ENCODE data around the gene LTK.

Gene LTK

DNA sequence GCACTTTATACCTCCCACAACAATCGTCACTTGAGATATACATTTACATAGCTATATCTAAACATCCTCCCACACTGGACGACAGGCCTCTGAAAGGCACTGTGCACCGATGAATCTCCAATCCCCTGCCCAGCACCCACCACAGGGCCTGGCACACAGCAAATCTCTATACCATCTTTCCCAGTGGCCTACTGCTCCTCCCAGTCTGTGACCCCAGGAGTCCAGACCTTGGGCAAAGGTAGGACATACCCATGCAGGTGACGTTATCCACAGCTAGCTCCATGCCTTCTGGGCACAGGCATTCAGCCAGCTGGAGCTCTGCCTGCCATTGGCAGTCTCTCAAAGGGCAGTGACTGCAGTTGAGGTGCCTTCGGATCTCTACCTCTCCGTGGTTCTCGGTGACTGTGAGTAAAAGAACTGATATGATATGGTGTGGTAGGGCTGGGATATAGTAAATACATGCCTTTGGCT lies 5.8 kb downstream of the LTK start:
- Histone ChIP-seq H3K4me1 (ENCODE audit: control insufficient read depth, insufficient read depth, low read length) (peaks cover 10% of the 10 kb centered on the region), H3K27ac (ENCODE audit: low read length) (no peak overlapping the region), H3K4me3 (ENCODE audit: low read length in 2 of 2) (no peak overlapping the region), H3K9me3 (ENCODE audit: control insufficient read depth in 2 of 2, low read length in 2 of 2) (no peaks in the 10 kb centered on the region), H3K27me3 (ENCODE audit: control insufficient read depth in 1 of 2, insufficient read depth in 2 of 2, low read length in 2 of 2) (peaks cover 19 to 38% of the 10 kb centered on the region in 2 donors), H3K36me3 (ENCODE audit: control insufficient read depth in 2 of 2, insufficient read depth in 2 of 2, low read length in 2 of 2) (no peaks in the 10 kb centered on the region), H3K9ac (ENCODE audit: low read length in 2 of 2) (no peak overlapping the region)

DNA sequence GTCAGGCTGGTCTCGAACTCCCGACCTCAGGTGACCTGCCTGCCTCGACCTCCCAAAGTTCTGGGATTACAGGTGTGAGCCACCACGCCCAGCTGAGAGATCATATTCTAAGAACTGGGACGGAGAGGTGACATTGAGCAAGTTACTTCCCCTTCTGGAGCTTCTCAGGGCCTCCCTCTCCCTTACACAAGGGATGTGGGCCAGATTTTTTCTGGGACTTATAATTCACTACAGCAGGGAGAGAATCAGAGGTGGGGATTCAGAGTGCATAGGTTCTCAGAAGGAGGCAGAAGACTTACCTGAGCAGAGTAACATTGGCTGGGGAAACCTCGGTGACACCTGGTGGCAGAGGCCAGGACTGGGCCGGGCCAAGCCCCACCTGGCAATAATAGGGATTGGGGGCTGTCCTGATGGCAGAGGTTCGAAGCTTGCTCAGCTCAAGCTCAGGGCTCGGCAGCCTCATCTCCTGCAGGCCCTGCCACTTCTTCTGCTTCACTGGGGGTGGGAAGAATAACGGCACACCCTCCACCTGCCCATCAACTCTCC lies 6.8 kb downstream of the LTK start:
- no peak overlapping the region for H3K9ac ChIP-seq (ENCODE audit: low read length in 2 of 2)
- H3K27ac ChIP-seq (ENCODE audit: low read length) = no peak overlapping the region
- H3K9me3 ChIP-seq (ENCODE audit: control insufficient read depth in 2 of 2, low read length in 2 of 2) = no peaks in the 10 kb centered on the region
- peaks cover 18 to 38% of the 10 kb centered on the region in 2 donors for H3K27me3 ChIP-seq (ENCODE audit: control insufficient read depth in 1 of 2, insufficient read depth in 2 of 2, low read length in 2 of 2)
- no peaks in the 10 kb centered on the region for H3K36me3 ChIP-seq (ENCODE audit: control insufficient read depth in 2 of 2, insufficient read depth in 2 of 2, low read length in 2 of 2)
- H3K4me3 ChIP-seq (ENCODE audit: low read length in 2 of 2) = no peak overlapping the region
- peaks cover 9% of the 10 kb centered on the region for H3K4me1 ChIP-seq (ENCODE audit: control insufficient read depth, insufficient read depth, low read length)

DNA sequence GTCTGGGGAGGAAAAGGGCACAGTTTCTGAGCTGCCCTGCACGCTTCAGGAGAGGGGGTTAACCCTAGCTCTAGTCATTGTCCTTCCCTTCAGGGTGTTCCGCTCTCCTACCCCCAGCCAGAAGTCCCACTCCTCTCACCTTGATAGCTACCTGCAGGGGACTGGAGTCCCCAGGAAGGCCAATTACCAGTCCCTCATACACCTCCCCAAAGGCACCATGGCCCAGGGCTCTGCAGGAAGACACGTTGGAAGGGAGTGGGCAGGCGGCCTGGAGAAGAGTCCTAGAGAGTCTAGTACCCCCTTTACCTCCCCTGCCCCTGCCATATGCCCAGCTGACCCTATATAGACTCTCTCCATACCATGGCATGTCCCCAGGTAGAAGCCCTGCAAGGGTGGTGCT lies 7.9 kb downstream of the LTK start:
- no peak overlapping the region for H3K27ac ChIP-seq (ENCODE audit: low read length)
- H3K9me3 ChIP-seq (ENCODE audit: control insufficient read depth in 2 of 2, low read length in 2 of 2) = no peaks in the 10 kb centered on the region
- peaks cover 25 to 36% of the 10 kb centered on the region in 2 donors for H3K27me3 ChIP-seq (ENCODE audit: control insufficient read depth in 1 of 2, insufficient read depth in 2 of 2, low read length in 2 of 2)
- no peaks in the 10 kb centered on the region for H3K36me3 ChIP-seq (ENCODE audit: control insufficient read depth in 2 of 2, insufficient read depth in 2 of 2, low read length in 2 of 2)
- H3K4me1 ChIP-seq (ENCODE audit: control insufficient read depth, insufficient read depth, low read length) = peaks cover 15% of the 10 kb centered on the region
- no peak overlapping the region for H3K9ac ChIP-seq (ENCODE audit: low read length in 2 of 2)
- no peak overlapping the region for H3K4me3 ChIP-seq (ENCODE audit: low read length in 2 of 2)

DNA sequence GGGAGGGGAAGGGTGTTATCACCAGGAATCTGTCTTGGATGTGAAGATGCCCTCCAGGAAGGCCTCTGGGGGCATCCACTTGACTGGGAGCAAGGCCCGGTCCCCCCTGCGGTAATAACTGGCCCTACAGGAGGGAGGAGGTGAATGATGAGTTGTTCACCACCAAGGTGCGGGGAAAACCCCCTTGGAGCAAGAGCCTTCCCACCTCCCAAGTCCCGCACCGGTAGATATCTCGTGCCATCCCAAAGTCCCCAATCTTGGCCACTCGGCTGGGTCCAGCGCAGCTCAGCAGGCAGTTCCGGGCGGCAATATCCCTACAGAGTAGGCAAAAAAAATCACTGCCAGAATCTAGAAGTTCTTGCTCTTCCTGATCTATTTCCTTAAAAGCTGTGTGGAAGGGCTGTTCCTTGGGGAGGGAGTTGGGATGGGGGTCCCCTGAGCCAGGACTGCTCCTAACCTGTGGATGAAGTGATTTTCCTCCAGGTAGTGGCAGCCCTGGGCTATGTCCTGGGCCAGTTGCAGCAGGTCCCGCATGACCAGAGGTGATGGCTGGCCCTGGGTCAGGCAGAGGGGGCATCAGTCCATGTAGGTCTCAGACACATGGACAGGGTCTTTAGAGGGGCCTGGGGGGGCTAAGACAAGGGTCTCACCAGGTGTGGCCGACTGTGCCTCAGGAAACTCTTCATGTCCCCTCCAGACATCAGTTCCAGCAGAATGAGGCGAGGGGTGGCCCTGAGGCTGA lies 8.7 kb downstream of the LTK start:
- Histone ChIP-seq H3K27ac (ENCODE audit: low read length) (no peak overlapping the region), H3K4me1 (ENCODE audit: control insufficient read depth, insufficient read depth, low read length) (peaks cover 15% of the 10 kb centered on the region), H3K9me3 (ENCODE audit: control insufficient read depth in 2 of 2, low read length in 2 of 2) (no peaks in the 10 kb centered on the region), H3K36me3 (ENCODE audit: control insufficient read depth in 2 of 2, insufficient read depth in 2 of 2, low read length in 2 of 2) (no peaks in the 10 kb centered on the region), H3K4me3 (ENCODE audit: low read length in 2 of 2) (no peak overlapping the region), H3K27me3 (ENCODE audit: control insufficient read depth in 1 of 2, insufficient read depth in 2 of 2, low read length in 2 of 2) (peaks cover 27 to 38% of the 10 kb centered on the region in 2 donors), H3K9ac (ENCODE audit: low read length in 2 of 2) (no peak overlapping the region)

DNA sequence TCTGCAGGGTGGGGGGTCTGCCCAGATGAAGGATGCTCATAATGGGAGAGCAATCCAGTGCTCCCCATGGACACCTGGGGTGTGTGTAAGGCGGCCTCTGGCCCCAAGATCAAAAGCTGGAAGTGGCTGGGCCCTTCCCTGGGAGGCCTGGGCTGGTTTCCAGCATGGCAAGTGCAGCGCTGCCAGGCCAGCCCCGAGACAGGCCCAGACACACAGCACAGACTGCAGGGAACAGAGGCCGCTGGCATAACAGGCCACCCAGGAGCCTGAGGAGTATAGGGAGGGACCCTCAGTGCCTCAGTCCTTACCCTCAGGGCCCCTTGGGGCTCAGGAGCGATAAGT lies 10.0 kb downstream of the LTK start:
- Histone ChIP-seq H3K36me3 (ENCODE audit: control insufficient read depth in 2 of 2, insufficient read depth in 2 of 2, low read length in 2 of 2) (no peaks in the 10 kb centered on the region), H3K27ac (ENCODE audit: low read length) (no peak overlapping the region), H3K9me3 (ENCODE audit: control insufficient read depth in 2 of 2, low read length in 2 of 2) (no peaks in the 10 kb centered on the region), H3K4me1 (ENCODE audit: control insufficient read depth, insufficient read depth, low read length) (peaks cover 15% of the 10 kb centered on the region), H3K4me3 (ENCODE audit: low read length in 2 of 2) (no peak overlapping the region), H3K27me3 (ENCODE audit: control insufficient read depth in 1 of 2, insufficient read depth in 2 of 2, low read length in 2 of 2) (peaks cover 30 to 41% of the 10 kb centered on the region in 2 donors), H3K9ac (ENCODE audit: low read length in 2 of 2) (no peak overlapping the region)

DNA sequence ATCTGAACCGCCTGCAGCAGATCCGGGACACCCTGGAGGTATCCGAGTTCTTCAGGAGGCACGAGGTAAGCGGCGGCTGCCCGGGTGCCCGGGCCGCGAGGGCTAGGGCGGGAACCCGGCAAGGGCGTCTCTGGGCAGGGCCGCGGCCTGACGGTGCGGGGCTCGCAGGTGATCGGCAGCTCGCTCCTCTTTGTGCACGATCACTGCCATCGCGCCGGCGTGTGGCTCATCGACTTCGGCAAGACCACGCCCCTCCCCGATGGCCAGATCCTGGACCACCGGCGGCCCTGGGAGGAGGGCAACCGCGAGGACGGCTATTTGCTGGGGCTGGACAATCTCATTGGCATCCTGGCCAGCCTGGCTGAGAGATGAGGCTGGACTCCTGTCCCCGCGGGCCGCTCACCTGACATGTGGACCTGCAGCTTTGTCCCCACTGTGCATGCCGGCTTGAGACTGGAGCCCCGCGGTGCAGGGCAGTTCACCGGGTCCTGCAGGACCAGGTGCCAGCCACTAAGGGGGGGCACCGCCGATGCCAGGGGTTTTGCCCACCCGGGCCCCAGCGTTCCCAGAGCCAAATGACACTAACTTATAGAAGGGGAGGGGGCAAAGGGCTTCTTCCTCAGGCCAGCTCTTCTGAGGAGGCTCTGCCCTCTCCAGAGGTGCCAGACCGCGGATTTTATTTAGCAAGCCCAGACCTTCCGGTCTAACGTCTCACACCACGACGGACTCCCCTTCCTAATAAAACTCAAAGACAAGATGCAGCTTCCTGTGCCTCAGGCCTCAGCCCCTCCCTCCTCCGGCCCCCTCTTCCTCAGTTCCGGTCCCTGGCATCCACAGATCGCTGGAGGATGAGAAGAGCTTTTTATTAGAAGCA lies 10.6 kb downstream of the LTK start:
- peak overlapping the region; percentile 47 to 52 for H3K4me3 ChIP-seq (ENCODE audit: low read length in 2 of 2)
- peaks cover 15% of the 10 kb centered on the region for H3K4me1 ChIP-seq (ENCODE audit: control insufficient read depth, insufficient read depth, low read length)
- H3K27ac ChIP-seq (ENCODE audit: low read length) = no peak overlapping the region
- H3K36me3 ChIP-seq (ENCODE audit: control insufficient read depth in 2 of 2, insufficient read depth in 2 of 2, low read length in 2 of 2) = no peaks in the 10 kb centered on the region
- H3K27me3 ChIP-seq (ENCODE audit: control insufficient read depth in 1 of 2, insufficient read depth in 2 of 2, low read length in 2 of 2) = peaks cover 33 to 41% of the 10 kb centered on the region in 2 donors
- no peaks in the 10 kb centered on the region for H3K9me3 ChIP-seq (ENCODE audit: control insufficient read depth in 2 of 2, low read length in 2 of 2)
- H3K9ac ChIP-seq (ENCODE audit: low read length in 2 of 2) = no peak overlapping the region

DNA sequence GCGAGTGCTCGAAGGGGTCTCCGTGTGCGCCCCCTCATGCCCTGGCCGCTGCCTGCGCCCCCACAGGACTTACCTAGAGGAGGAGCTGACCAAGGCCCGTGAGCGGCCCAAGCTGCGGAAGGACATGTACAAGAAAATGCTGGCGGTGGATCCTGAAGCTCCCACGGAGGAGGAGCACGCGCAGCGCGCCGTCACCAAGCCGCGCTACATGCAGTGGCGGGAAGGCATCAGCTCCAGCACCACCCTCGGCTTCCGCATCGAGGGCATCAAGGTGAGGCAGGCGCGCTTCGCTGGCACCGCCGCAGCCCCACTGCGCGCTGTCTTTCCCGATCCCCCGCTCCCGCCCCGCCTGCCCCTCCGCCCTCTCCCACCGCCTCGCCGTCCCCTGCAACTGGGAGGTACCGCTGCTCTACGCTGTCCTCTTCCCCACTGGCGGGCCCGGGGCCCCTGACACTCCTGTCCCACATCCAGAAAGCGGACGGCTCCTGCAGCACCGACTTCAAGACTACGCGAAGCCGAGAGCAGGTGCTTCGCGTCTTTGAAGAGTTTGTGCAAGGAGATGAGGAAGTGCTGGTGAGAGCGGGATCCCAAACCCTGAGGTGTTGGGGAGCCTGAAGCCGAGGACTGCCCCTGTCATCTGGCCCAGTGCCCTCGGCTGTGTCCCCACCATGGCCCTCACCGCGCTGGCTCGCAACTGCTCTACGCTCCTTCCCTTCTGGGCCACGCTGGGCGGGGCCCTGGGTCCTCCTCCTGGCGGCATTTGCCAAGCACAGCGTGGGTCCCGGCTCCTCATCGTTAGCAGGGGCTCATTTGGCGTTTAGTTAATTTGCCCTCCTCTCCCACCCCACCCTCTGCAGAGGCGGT lies 11.5 kb downstream of the LTK start:
- Histone ChIP-seq H3K9me3 (ENCODE audit: control insufficient read depth in 2 of 2, low read length in 2 of 2) (no peaks in the 10 kb centered on the region), H3K9ac (ENCODE audit: low read length in 2 of 2) (no peak overlapping the region), H3K4me1 (ENCODE audit: control insufficient read depth, insufficient read depth, low read length) (peaks cover 15% of the 10 kb centered on the region), H3K36me3 (ENCODE audit: control insufficient read depth in 2 of 2, insufficient read depth in 2 of 2, low read length in 2 of 2) (no peaks in the 10 kb centered on the region), H3K4me3 (ENCODE audit: low read length in 2 of 2) (peak overlapping the region; percentile 52 to 62), H3K27ac (ENCODE audit: low read length) (no peak overlapping the region), H3K27me3 (ENCODE audit: control insufficient read depth in 1 of 2, insufficient read depth in 2 of 2, low read length in 2 of 2) (peaks cover 33 to 41% of the 10 kb centered on the region in 2 donors)

DNA sequence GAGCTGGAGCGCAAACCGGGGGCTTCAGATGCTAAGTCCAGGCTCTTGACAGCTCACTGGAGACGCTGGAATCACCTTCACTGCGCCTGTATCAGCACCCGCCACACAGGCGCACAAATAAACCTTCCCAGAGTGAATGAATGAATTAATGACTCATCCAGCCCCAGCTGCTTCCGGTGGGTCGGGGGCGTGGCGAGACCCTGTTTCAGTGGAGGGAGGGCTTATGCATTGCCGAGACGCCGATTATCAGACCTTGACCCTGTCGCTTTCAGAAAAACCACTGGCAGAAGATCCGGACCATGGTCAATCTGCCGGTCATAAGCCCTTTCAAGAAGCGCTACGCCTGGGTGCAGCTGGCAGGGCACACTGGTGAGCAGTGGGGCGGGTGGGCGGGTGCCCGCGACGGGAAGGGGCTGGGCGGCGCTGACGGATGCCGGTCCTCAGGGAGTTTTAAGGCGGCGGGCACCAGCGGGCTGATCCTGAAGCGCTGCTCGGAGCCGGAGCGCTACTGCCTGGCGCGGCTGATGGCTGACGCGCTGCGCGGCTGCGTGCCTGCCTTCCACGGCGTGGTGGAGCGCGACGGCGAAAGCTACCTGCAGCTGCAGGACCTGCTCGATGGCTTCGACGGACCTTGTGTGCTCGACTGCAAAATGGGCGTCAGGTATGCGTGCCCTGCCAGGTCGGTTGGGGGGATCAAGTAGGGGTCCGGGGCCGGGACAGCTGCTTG lies 12.3 kb downstream of the LTK start:
- Histone ChIP-seq H3K9ac (ENCODE audit: low read length in 2 of 2) (no peak overlapping the region), H3K27ac (ENCODE audit: low read length) (no peak overlapping the region), H3K27me3 (ENCODE audit: control insufficient read depth in 1 of 2, insufficient read depth in 2 of 2, low read length in 2 of 2) (peaks cover 33 to 41% of the 10 kb centered on the region in 2 donors), H3K9me3 (ENCODE audit: control insufficient read depth in 2 of 2, low read length in 2 of 2) (no peaks in the 10 kb centered on the region), H3K4me3 (ENCODE audit: low read length in 2 of 2) (peak overlapping the region; percentile 52 to 62), H3K36me3 (ENCODE audit: control insufficient read depth in 2 of 2, insufficient read depth in 2 of 2, low read length in 2 of 2) (no peaks in the 10 kb centered on the region), H3K4me1 (ENCODE audit: control insufficient read depth, insufficient read depth, low read length) (peaks cover 15% of the 10 kb centered on the region)

DNA sequence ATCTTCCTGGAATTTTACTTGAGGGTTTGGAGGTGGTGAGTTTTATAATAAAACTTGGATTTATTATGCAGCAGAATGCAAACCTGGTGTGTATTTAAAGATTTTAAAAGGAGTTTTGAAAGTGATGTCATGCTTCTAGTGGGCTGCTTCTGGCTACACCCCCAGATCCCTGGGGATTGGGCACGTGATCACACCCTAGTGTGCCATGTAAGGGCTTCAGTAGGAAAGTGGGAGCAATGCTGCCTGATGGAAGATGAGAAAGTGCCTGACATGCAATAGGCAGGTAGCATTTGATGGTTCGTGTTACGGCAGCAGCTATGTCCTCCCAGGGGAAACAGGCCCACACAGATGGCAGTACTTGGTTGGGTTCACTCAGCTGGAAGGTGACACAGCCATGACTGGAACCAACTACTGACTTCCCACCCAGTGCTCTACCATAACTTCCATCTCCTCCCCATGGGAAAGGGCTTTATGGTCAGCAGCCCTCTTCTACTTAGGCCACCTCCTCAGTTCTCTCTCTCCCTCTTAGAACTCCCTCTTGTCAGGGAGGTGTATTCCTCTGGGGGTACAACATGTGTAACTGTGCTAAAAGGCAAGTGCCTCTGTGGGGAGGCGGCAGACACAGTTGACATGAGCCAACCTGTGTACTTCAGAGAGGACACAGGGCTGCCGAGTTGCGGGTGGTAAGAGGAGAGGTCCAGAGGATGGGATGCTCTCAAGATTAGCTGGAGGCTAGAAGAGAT lies 14.3 kb downstream of the LTK start:
- Histone ChIP-seq H3K36me3 (ENCODE audit: control insufficient read depth in 2 of 2, insufficient read depth in 2 of 2, low read length in 2 of 2) (no peaks in the 10 kb centered on the region), H3K9ac (ENCODE audit: low read length in 2 of 2) (no peak overlapping the region), H3K9me3 (ENCODE audit: control insufficient read depth in 2 of 2, low read length in 2 of 2) (no peaks in the 10 kb centered on the region), H3K4me3 (ENCODE audit: low read length in 2 of 2) (no peak overlapping the region), H3K4me1 (ENCODE audit: control insufficient read depth, insufficient read depth, low read length) (peaks cover 25% of the 10 kb centered on the region), H3K27ac (ENCODE audit: low read length) (no peak overlapping the region), H3K27me3 (ENCODE audit: control insufficient read depth in 1 of 2, insufficient read depth in 2 of 2, low read length in 2 of 2) (peaks cover 29 to 47% of the 10 kb centered on the region in 2 donors)
